A549 treated with CpdA at 1 μM for 4 hours (cell line): Measurements from ENCODE around the gene UVSSA. TPM values are rescaled to one million over a fixed set of nuclear protein-coding genes. Genes with fewer than 3 reads are reported as not detected.

Source experiments
- total RNA-seq: library from RNA; stranded (reverse); fragments of 200-300 nt; extraction: Qiagen RNA extraction; gene quantifications from 5 replicates; pipeline ENCODE4 v1.2.3, GENCODE V29; 2022; ENCODE audit warnings: low read depth

UVSSA gene, protein sequence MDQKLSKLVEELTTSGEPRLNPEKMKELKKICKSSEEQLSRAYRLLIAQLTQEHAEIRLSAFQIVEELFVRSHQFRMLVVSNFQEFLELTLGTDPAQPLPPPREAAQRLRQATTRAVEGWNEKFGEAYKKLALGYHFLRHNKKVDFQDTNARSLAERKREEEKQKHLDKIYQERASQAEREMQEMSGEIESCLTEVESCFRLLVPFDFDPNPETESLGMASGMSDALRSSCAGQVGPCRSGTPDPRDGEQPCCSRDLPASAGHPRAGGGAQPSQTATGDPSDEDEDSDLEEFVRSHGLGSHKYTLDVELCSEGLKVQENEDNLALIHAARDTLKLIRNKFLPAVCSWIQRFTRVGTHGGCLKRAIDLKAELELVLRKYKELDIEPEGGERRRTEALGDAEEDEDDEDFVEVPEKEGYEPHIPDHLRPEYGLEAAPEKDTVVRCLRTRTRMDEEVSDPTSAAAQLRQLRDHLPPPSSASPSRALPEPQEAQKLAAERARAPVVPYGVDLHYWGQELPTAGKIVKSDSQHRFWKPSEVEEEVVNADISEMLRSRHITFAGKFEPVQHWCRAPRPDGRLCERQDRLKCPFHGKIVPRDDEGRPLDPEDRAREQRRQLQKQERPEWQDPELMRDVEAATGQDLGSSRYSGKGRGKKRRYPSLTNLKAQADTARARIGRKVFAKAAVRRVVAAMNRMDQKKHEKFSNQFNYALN
- total RNA-seq, result 4.4 to 6.3 TPM (median 5.0 TPM) in 5 replicates

DNA sequence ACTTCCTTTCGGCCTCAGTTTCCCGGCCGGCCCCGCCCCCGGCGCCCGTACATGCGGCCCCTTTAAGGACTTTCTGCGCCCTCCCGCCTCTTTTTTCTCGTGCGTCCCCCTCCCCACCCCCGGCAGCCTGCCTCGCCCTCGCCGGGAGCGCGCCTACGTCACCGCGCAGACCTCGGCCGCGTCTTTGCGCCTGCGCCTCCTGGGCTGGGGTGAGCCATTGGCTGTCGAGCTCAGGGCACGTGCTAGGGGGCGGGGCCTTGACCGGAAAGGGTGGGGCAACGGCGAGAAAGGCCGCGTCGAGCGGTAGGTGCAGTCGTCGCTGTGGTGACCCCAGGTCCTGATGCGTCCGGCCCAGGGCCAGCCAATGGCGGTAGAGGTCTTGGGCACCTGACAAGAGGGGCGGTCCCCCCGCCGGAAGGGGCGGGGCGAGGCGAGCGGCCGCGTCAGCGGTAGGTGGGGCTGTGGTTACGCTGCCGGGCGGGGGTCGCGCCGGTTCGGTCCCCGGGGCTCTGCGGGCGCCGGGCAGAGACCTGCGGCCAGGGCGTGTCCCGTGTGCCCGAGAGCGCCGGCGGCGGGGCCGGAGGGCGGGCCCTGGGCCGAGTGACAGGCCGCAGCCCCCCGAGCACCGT, at the start of gene UVSSA:
Gene UVSSA, plus strand, starts transcription at position 428 of the 629 bp plus-strand sequence. CDS start 884 bp downstream, outside the sequence.

DNA sequence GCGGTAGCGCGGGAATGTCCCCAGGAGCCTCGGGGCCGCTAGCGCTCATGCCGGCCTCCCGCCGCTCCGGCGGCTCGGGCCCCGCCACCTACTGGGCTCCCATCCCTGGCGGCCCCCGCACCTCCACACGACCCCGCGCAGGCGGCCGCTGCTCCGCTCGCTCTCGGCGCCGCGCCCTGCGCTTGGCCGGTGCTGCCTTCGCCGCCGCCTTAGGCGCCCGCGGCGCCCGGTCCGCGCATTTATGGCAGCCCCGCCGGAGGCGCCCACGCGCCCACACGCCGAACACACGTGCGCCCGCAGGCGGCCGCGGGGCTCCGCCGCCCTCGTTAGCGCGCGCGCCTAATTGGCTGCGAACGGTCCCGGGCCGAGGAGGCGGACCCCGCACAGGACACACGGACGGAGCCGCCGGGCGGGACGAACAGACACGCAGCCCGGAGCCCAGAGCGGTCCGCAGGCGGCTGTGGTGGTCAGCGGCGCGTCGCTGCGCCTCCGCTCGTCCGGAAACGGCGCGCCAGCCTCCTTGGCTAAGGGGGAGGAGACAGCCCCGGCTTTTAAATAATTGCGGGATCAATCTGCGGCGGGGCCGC, 59.5 kb downstream of the UVSSA start, which contains the start of gene NKX1-1:
Gene NKX1-1, minus strand, starts transcription at position 49 of the 587 bp plus-strand sequence. Its CDS starts 0 bp downstream, at position 49.

Other genes with a start within 250 kb of the UVSSA start
- gene RNF212, start 233.6 kb upstream of the UVSSA start, total RNA-seq, result 1.2 to 3.6 TPM (median 2.5 TPM) in 5 replicates
- 0.09 to 0.38 TPM (median 0.14 TPM) in 4 of 5 replicates, not detected in the other for gene SPON2, start 174.6 kb upstream of the UVSSA start, total RNA-seq
- gene CTBP1, start 98.1 kb upstream of the UVSSA start, total RNA-seq, result 83.9 to 98.4 TPM (median 90.1 TPM) in 5 replicates
- 64.3 to 77.0 TPM (median 68.0 TPM) in 5 replicates for gene MAEA, start 57.3 kb upstream of the UVSSA start, total RNA-seq
- gene NKX1-1, start 59.2 kb downstream of the UVSSA start, total RNA-seq, result not detected in 5 replicates